ENCODE measurements around the gene LMX1B. TPM values are rescaled to one million over a fixed set of nuclear protein-coding genes. Genes with fewer than 3 reads are reported as not detected.
A peak's percentile ranks its signal among the peaks of the same experiment; 100 is the strongest.

LMX1B gene
- total and polyA plus RNA-seq, 10 donors, result 0.02 to 0.25 TPM; not detected in 8

GRCh38 chr9:126734877-126735276 is 121.1 kb downstream of the LMX1B start:
- no peak for DNase-seq
- 74 to 91% (median 88%) methylated on average over 2 of the region's 2 CpGs for WGBS, 5 donors
- H3K27ac ChIP-seq, result no peak overlapping the region
- no peak overlapping the region for H3K4me3 ChIP-seq
- H3K4me1 ChIP-seq, result no peaks in the 10 kb centered on the region
- H3K9me3 ChIP-seq, result peaks cover 3 to 23% (median 21%) of the 10 kb centered on the region in 8 donors
- no peaks in the 10 kb centered on the region for H3K36me3 ChIP-seq
- TF ChIP-seq POLR2AphosphoS5 (IDR thresholded peaks at IDR 0.05) (no peak), POLR2A (IDR thresholded peaks at IDR 0.05) (no peak), CTCF (IDR thresholded peaks at IDR 0.05 in 8 of 11, conservative IDR thresholded peaks at IDR 0.05 in 3 of 11) (no peak)
- intact Hi-C loops (cut with DNase I; ENCODE audit: low total_unique reads), result no loop called here
- H3K27me3 ChIP-seq (replicated peaks in 1 of 7), result peaks cover 0 to 20% (median 0%) of the 10 kb centered on the region in 7 donors

- peaks cover 0 to 20% (median 0%) of the 10 kb centered on the region in 7 donors for H3K27me3 ChIP-seq (replicated peaks in 1 of 7)
- intact Hi-C loops (cut with DNase I; ENCODE audit: low total_unique reads), result no loop called here
- H3K4me1 ChIP-seq, result no peaks in the 10 kb centered on the region
- H3K36me3 ChIP-seq, result no peaks in the 10 kb centered on the region
- TF ChIP-seq POLR2A (IDR thresholded peaks at IDR 0.05) (no peak), POLR2AphosphoS5 (IDR thresholded peaks at IDR 0.05) (no peak), CTCF (IDR thresholded peaks at IDR 0.05 in 8 of 11, conservative IDR thresholded peaks at IDR 0.05 in 3 of 11) (no peak)
- WGBS, 5 donors, result 94 to 98% (median 96%) methylated on average over 1 of the region's 1 CpG
- H3K27ac ChIP-seq, result no peak overlapping the region
- peaks cover 3 to 23% (median 21%) of the 10 kb centered on the region in 8 donors for H3K9me3 ChIP-seq
- H3K4me3 ChIP-seq, result no peak overlapping the region
- no peak for DNase-seq
Observed at GRCh38 chr9:126735482-126735881, 121.8 kb downstream of the LMX1B start.

GRCh38 chr9:126738553-126738952 is 124.8 kb downstream of the LMX1B start:
- intact Hi-C loops (cut with DNase I; ENCODE audit: low total_unique reads), result no loop called here
- no peaks in the 10 kb centered on the region for H3K36me3 ChIP-seq
- no peak for TF ChIP-seq POLR2A (IDR thresholded peaks at IDR 0.05)
- TF ChIP-seq CTCF (IDR thresholded peaks at IDR 0.05 in 8 of 11, conservative IDR thresholded peaks at IDR 0.05 in 3 of 11), result no peak
- TF ChIP-seq POLR2AphosphoS5 (IDR thresholded peaks at IDR 0.05), result no peak
- peaks cover 0 to 3% (median 0%) of the 10 kb centered on the region in 7 donors for H3K27me3 ChIP-seq (replicated peaks in 1 of 7)
- WGBS, 5 donors, result 53 to 76% (median 63%) methylated on average over 1 of the region's 1 CpG
- H3K27ac ChIP-seq, result no peak overlapping the region
- no peak for DNase-seq
- H3K9me3 ChIP-seq, result peaks cover 3 to 23% (median 21%) of the 10 kb centered on the region in 8 donors
- H3K4me3 ChIP-seq, result no peak overlapping the region
- peaks cover 0 to 3% (median 0%) of the 10 kb centered on the region in 6 donors for H3K4me1 ChIP-seq

- intact Hi-C loops (cut with DNase I; ENCODE audit: low total_unique reads), result no loop called here
- TF ChIP-seq CTCF (IDR thresholded peaks at IDR 0.05 in 8 of 11, conservative IDR thresholded peaks at IDR 0.05 in 3 of 11) (no peak), POLR2AphosphoS5 (IDR thresholded peaks at IDR 0.05) (peak in 1 of 3 donors; percentile 36), POLR2A (IDR thresholded peaks at IDR 0.05) (no peak)
- no peak for DNase-seq
- WGBS, 5 donors, result 32 to 41% (median 38%) methylated on average over 5 of the region's 5 CpGs
- Histone ChIP-seq H3K27ac (no peak overlapping the region), H3K4me3 (no peak overlapping the region), H3K4me1 (peaks cover 0 to 29% (median 14%) of the 10 kb centered on the region in 6 donors), H3K27me3 (replicated peaks in 1 of 7) (no peaks in the 10 kb centered on the region), H3K36me3 (no peaks in the 10 kb centered on the region), H3K9me3 (no peaks in the 10 kb centered on the region)
Observed at GRCh38 chr9:126743041-126743440, 129.3 kb downstream of the LMX1B start.

Measured in spleen (tissue), 11 donors.